ENCODE results near the gene SLC2A4RG.
A peak's percentile ranks its signal among the peaks of the same experiment; 100 is the strongest.

Gene SLC2A4RG

GRCh38 chr20:63741354-63741675 lies 1.7 kb downstream of the SLC2A4RG start:
- DNase-seq (ENCODE audit: low spot score), result no peak

- no peak for DNase-seq (ENCODE audit: low spot score)
These were observed 2.3 kb downstream of the SLC2A4RG start for GRCh38 chr20:63741676-63742380.

GRCh38 chr20:63742381-63743024 lies 2.9 kb downstream of the SLC2A4RG start:
- DNase-seq (ENCODE audit: low spot score), result no peak

- no peak for DNase-seq (ENCODE audit: low spot score)
These were observed 3.8 kb downstream of the SLC2A4RG start for GRCh38 chr20:63743210-63743970.

GRCh38 chr20:63744158-63744557 lies 4.6 kb downstream of the SLC2A4RG start:
- no peak for DNase-seq (ENCODE audit: low spot score)

GRCh38 chr20:63744574-63745423 lies 5.2 kb downstream of the SLC2A4RG start:
- no peak for DNase-seq (ENCODE audit: low spot score)

- DNase-seq (ENCODE audit: low spot score), result no peak
These were observed 5.8 kb downstream of the SLC2A4RG start for GRCh38 chr20:63745424-63745805.

GRCh38 chr20:63745961-63746731 lies 6.6 kb downstream of the SLC2A4RG start:
- no peak for DNase-seq (ENCODE audit: low spot score)

- DNase-seq (ENCODE audit: low spot score), result no peak
These were observed 7.3 kb downstream of the SLC2A4RG start for GRCh38 chr20:63746751-63747315.

GRCh38 chr20:63747622-63748069 lies 8.1 kb downstream of the SLC2A4RG start:
- DNase-seq (ENCODE audit: low spot score), result peak; percentile 74

- DNase-seq (ENCODE audit: low spot score), result no peak
These were observed 8.7 kb downstream of the SLC2A4RG start for GRCh38 chr20:63748070-63748933.

- no peak for DNase-seq (ENCODE audit: low spot score)
These were observed 9.3 kb downstream of the SLC2A4RG start for GRCh38 chr20:63748934-63749270.

GRCh38 chr20:63749597-63750508 lies 10.3 kb downstream of the SLC2A4RG start:
- no peak for DNase-seq (ENCODE audit: low spot score)

- DNase-seq (ENCODE audit: low spot score), result no peak
These were observed 11.4 kb downstream of the SLC2A4RG start for GRCh38 chr20:63750807-63751470.

- peak; percentile 25 for DNase-seq (ENCODE audit: low spot score)
These were observed 12.1 kb downstream of the SLC2A4RG start for GRCh38 chr20:63751471-63752271.

GRCh38 chr20:63752411-63753101 lies 13.0 kb downstream of the SLC2A4RG start:
- no peak for DNase-seq (ENCODE audit: low spot score)

GRCh38 chr20:63753381-63753780 lies 13.8 kb downstream of the SLC2A4RG start:
- DNase-seq (ENCODE audit: low spot score), result no peak
